Measurements from ENCODE around the gene PBRM1.

- no peak for TF ChIP-seq CTCF (IDR thresholded peaks at IDR 0.05; ENCODE audit: low read length)
- no peak for TF ChIP-seq EZH2 (optimal IDR thresholded peaks at IDR 0.05; ENCODE audit: low read depth, low read length)
- TF ChIP-seq EZH2phosphoT487 (IDR thresholded peaks at IDR 0.05; ENCODE audit: low read length) = no peak
Observed at GRCh38 chr3:52593103-52593502, 92.6 kb downstream of the PBRM1 start.
